Ammon's horn (tissue), 1 donor: ENCODE data around the gene ATAD3A.
"Not testable (repeated sequence)": the region's sequence is repeated elsewhere in the genome, so short reads cannot be mapped to it uniquely, and the experiment has no call there.

ENCODE experiments used
- DNase-seq: peaks from one replicate; pipeline ENCODE4 v3.0.0-alpha.2; 2016; ENCODE audit warnings: low spot score

The ATAD3A gene

GRCh38 chr1:1523226-1523625, 11.3 kb downstream of the ATAD3A start:
- DNase-seq = not testable (repeated sequence)

- not testable (repeated sequence) for DNase-seq
These were observed 11.7 kb downstream of the ATAD3A start for GRCh38 chr1:1523651-1524050.

GRCh38 chr1:1524750-1525383, 12.9 kb downstream of the ATAD3A start:
- not testable (repeated sequence) for DNase-seq

- not testable (repeated sequence) for DNase-seq
These were observed 14.5 kb downstream of the ATAD3A start for GRCh38 chr1:1526476-1526875.

- no peak for DNase-seq
These were observed 15.3 kb downstream of the ATAD3A start for GRCh38 chr1:1527092-1527816.

GRCh38 chr1:1528301-1529267, 16.6 kb downstream of the ATAD3A start:
- no peak for DNase-seq

GRCh38 chr1:1529321-1529720, 17.4 kb downstream of the ATAD3A start:
- DNase-seq = no peak

GRCh38 chr1:1529936-1530335, 18.0 kb downstream of the ATAD3A start:
- DNase-seq = no peak

GRCh38 chr1:1531947-1532346, 20.0 kb downstream of the ATAD3A start:
- DNase-seq = no peak

GRCh38 chr1:1533176-1533893, 21.4 kb downstream of the ATAD3A start:
- not testable (repeated sequence) for DNase-seq

GRCh38 chr1:1533894-1534291, 21.9 kb downstream of the ATAD3A start:
- not testable (repeated sequence) for DNase-seq

- DNase-seq = no peak
These were observed 22.6 kb downstream of the ATAD3A start for GRCh38 chr1:1534401-1535154.

- DNase-seq = no peak
These were observed 23.4 kb downstream of the ATAD3A start for GRCh38 chr1:1535201-1536018.

- DNase-seq = no peak
These were observed 24.3 kb downstream of the ATAD3A start for GRCh38 chr1:1536019-1536937.

GRCh38 chr1:1536938-1537546, 25.1 kb downstream of the ATAD3A start:
- DNase-seq = no peak

GRCh38 chr1:1537626-1538250, 25.8 kb downstream of the ATAD3A start:
- no peak for DNase-seq

GRCh38 chr1:1538334-1538733, 26.4 kb downstream of the ATAD3A start:
- no peak for DNase-seq

- no peak for DNase-seq
These were observed 27.0 kb downstream of the ATAD3A start for GRCh38 chr1:1538989-1539309.
